HG02943 (cell line): Measurements from ENCODE around the gene NDUFB5.
"Not testable (repeated sequence)": the region's sequence is repeated elsewhere in the genome, so short reads cannot be mapped to it uniquely, and the experiment has no call there.

Experiments used
- ATAC-seq: cut with Tn5 transposase; IDR thresholded peaks from one replicate; pipeline ENCODE4 v1.9.1; 2021; ENCODE audit warnings: mild to moderate bottlenecking, low read depth, moderate library complexity; ENCODE audit not compliant: unreplicated experiment

The NDUFB5 gene

GRCh38 chr3:179624451-179624850 is 19.9 kb downstream of the NDUFB5 start:
- ATAC-seq, result no peak

GRCh38 chr3:179630753-179631451 is 26.3 kb downstream of the NDUFB5 start:
- no peak for ATAC-seq

DNA sequence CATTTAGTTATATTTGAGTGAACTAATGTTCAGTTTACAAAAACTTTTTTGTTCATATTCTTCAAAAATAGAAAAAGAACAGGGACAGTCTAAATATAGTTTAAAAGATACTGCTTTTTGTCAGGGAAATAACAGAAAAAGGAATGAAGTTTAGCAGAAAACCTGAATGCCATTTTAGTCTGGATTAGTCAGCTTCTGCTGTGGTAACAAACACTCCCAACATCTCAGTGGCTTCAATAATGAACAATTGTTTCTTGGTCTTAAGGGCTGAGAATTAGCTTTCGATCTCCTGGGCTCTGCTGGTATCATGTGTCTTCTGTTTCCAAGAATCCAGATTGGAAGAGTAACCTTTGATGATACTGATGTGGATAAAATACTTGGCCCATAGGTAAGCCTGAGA is 35.9 kb downstream of the NDUFB5 start:
- no peak for ATAC-seq

DNA sequence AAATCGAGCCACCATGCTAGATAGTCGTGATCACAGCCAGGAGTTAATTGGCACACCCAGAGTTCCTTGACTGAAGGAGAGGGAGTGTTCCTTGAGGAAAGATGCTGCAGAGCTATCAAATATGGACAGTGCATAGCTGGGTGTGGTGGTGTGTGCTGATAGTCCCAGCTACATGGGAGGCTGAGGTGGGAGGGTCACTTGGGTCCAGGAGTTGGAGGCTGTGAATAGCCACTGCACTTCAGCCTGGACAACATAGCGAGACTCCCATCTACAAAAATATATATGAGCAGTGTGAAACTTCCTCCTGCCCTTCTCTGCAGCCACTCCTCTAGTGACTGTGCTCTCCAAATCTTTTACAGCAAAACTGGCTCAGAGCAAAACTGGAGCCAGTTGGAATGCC is 38.3 kb downstream of the NDUFB5 start:
- ATAC-seq, result no peak

GRCh38 chr3:179643837-179644236 is 39.2 kb downstream of the NDUFB5 start:
- not testable (repeated sequence) for ATAC-seq

DNA sequence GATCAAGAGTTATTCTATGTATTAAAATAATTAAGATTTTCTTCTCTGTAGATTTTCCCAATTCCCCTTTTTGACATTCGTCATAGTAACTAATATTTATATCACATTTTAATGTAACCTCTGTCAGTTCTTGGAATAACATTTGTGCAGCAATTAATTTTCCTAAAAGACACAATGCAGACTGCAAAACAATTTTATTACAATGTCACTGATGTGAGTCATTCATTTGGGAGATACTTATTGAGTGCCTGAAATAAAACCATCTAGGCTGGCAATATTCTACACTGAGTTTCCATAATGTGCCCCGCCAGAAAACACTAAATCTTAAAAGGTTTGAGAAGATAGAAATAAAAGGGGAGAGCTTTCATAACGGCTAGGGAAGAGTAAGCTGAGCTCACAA is 41.6 kb downstream of the NDUFB5 start:
- ATAC-seq, result no peak

DNA sequence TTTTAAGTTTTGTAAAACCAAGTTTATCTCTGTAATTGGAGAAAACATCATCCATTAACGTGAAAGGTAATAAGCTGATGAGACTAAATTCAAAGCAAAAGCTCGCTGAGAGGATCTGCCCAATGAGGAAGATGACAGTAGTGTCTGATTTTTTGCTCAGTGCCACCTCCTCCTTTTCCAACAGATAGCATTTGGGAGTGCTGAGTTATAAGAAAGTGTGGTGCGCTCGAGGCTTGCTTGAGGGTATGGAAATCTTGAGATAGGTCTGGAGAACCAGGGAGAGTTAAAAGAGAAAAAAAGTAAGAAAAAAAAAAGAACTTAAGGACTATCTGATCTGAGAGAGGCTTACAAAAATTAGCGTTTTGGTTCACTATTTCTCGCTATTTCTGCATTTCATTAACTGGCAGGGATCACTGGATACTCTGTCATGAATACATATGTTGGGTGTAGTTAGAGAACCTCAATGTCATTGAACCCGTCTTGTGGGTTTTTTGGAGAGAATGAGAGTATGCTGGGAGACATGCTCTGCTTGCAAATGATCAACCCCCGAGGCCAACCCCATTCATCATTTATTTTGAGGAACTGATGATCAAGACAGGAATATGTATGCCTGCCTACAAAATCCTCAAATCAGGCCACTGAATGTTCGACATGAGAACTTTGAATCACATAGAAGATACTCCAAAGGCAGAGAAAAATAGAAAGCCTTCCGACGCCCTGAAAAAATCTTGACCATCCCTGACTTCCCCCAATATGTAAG is 47.3 kb downstream of the NDUFB5 start:
- no peak for ATAC-seq

DNA sequence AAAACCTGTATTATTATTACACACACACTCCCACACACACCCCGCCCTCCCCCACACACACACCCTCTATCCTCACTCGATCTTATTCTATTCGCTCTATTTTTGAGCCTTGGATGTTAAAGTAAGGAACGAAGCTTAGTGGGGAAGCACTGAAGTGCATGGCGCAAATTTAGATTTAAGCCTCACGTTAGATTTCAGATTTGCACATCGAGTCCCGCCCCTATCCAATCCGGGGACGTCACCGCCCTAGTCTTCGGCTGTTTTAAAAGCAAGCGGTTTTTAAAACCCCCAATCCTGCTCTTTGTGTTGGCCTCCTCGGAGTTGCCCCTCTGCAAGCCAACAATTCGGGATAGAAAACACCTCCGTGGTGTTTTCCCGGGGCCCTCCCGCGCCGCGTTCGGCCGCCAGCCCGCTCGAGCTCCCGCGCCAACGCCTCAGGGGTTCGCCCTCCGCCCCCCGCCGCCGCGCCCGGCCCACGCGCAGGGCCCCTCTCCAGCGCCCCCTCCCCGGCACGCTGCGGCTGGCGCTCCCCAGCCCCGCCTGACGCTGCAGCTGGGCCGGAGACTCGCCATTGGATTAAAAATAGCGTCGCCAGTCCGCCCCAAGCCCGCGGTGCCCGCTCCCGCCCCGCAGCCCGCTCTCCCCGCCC is 48.0 kb downstream of the NDUFB5 start, which contains the start of gene USP13:
Gene USP13, plus strand, starts transcription at position 594 of the 649 bp plus-strand sequence. CDS start 186 bp downstream, outside the sequence.
- peak; percentile 53 for ATAC-seq

- peak; percentile 61 for ATAC-seq
Measured at GRCh38 chr3:179653096-179653797, 48.7 kb downstream of the NDUFB5 start.

- ATAC-seq, result no peak
Measured at GRCh38 chr3:179655236-179655635, 50.6 kb downstream of the NDUFB5 start.

- no peak for ATAC-seq
Measured at GRCh38 chr3:179658606-179659005, 54.0 kb downstream of the NDUFB5 start.

DNA sequence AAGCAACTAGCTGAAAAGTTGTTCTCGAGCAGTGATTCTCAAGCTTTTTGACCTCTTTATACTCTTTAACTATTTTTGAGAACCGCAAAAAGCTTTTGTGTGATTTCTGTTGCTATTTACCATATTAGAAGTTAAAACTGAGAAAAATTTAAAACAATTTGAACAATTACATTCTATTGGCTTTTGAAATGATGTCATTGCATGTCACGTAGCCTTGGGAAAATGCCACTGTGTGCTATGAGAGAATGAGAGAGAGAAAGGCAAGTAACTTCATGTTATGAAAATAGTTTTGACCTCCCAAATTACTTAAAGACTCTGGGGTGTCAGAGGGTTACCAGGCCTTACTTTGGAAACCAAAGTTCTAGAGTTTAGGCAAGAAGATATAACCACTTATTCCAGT is 56.3 kb downstream of the NDUFB5 start:
- ATAC-seq, result no peak

GRCh38 chr3:179661777-179662176 is 57.2 kb downstream of the NDUFB5 start:
- no peak for ATAC-seq

- no peak for ATAC-seq
Measured at GRCh38 chr3:179663093-179663492, 58.5 kb downstream of the NDUFB5 start.

GRCh38 chr3:179666030-179666429 is 61.4 kb downstream of the NDUFB5 start:
- ATAC-seq, result no peak

DNA sequence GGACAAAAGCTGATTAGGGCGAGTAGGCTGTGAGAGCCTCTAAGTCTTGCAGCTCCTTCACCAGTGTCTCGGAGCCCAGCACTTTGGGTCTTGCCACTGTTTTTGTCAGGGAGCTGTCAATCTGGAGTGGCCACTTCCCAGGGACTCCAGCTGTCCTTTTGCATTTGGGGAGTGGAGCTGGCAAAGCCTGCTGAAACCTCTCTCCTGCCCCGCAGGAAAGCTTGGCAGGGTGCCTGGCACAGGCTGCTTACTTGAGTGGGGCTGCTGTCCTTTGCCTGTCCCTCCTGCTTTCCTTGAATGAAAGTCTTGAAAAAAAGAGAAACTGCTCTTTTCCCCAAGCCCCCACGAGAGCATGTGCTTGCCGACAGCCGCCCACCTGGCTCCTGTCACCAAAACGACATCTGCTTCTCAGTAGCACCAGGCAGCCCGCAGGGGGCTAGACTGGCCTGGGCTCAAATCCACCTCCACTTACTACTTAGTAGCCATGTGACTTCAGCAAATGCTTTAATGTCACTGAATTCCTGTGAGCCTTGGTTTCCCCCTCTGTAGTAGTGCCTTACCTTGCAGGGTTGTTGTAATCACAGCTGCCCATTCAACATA is 61.9 kb downstream of the NDUFB5 start:
- ATAC-seq, result no peak

GRCh38 chr3:179668429-179668828 is 63.8 kb downstream of the NDUFB5 start:
- ATAC-seq, result no peak

GRCh38 chr3:179670311-179670710 is 65.7 kb downstream of the NDUFB5 start:
- no peak for ATAC-seq

- no peak for ATAC-seq
Measured at GRCh38 chr3:179671309-179671708, 66.7 kb downstream of the NDUFB5 start.

DNA sequence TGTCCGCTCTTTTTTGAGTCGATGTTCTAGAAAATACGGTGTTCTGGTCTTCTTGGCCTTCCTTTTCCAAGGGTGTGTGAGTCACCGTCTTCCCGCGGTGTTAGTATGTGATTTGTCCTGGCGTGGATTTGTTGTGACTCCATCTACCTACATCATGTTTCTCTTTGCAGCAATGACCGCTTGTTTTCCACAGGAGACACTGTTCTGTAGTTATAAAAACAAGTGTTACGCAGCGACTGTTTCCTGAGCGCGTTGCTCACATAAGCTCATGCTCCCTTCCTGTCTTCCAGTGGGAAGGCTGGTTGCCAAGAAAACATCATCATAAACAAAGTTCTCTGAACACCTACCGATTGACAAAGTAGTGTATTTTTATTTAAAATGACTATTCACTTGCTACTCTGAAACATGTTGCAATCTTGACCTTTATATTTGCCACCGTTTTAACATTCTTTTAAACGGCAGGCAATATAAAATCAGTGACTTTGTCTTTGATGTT is 67.2 kb downstream of the NDUFB5 start:
- ATAC-seq, result no peak
